BJ (cell line): ENCODE data around the gene CDC25A. TPM values are rescaled to one million over a fixed set of nuclear protein-coding genes. Genes with fewer than 3 reads are reported as not detected.

Experiments
- CTCF ChIA-PET: fragments of 350-600 bp; formaldehyde crosslinking; extraction: SDS; loops from one replicate; lab custom pipeline; 2021; ENCODE audit warnings: antibody characterized with exemption, inconsistent platforms; lab: Yijun Ruan, JAX
- POLR2A ChIA-PET: fragments of 300-600 bp; sonication (Branson Sonifier 250); formaldehyde crosslinking; extraction: SDS; loops from one replicate; lab custom pipeline; 2021; ENCODE audit warnings: antibody characterized with exemption; lab: Charles Lee
- DNase-seq: peaks from one replicate; pipeline ENCODE4 v3.0.0-alpha.2; 2011; ENCODE audit warnings: low read depth
- H3K27me3 ChIP-seq: 2 replicates; pipeline ENCODE4 v1.6.0; 2011; ENCODE audit warnings: low read length; ENCODE audit not compliant: control insufficient read depth, insufficient read depth
- H3K36me3 ChIP-seq: 2 replicates; pipeline ENCODE4 v1.5.1; 2011; ENCODE audit warnings: low read length; ENCODE audit not compliant: control insufficient read depth, insufficient read depth
- H3K4me3 ChIP-seq: 2 replicates; pipeline ENCODE4 v1.5.1; 2011; ENCODE audit warnings: low read depth, mild to moderate bottlenecking, control low read depth, low read length
- CTCF ChIP-seq: IDR thresholded peaks from 2 replicates; pipeline ENCODE4 v1.5.1; 2011; ENCODE audit warnings: low read depth, mild to moderate bottlenecking, control low read depth, inconsistent platforms, low read length, moderate library complexity; ENCODE audit not compliant: insufficient read depth
- polyA plus RNA-seq: library from polyadenylated mRNA; depleted of rRNA; stranded (reverse); fragments of >200 nt; gene quantifications from 2 replicates; pipeline ENCODE4 v1.2.3, GENCODE V29; 2011; rRNA removed
- small RNA-seq: library from RNA; depleted of rRNA; stranded (forward); fragments of <200 nt; gene quantifications from one replicate; pipeline ENCODE3, GENCODE V24; 2012; ENCODE audit warnings: low replicate concordance, low read depth; ENCODE audit not compliant: insufficient read length

CDC25A gene
- polyA plus RNA-seq, 1 experiment: 1.9 TPM

DNA sequence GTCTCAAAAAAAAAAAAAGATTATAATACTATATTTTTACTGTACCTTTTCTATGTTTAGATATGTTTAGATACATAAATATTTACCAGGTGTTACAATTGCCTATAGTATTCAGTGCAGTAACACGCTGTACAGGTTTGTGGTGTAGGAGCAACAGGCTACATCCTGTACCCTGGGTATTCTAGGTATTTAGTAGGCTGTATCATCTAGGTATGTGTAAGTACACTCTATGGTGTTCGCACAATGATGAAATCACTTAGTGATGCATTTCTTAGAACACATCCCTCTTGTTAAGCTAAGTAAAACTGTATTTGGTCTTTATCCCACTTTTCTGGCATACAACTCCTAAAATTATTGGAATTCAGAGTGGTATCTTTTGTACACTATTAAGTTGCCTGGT lies 77.8 kb downstream of the CDC25A start:
- no peak for DNase-seq
- no peak for TF ChIP-seq CTCF
- Histone ChIP-seq H3K36me3 (no peaks in the 10 kb centered on the region), H3K27me3 (no peaks in the 10 kb centered on the region), H3K4me3 (no peak overlapping the region)
- POLR2A ChIA-PET: no interaction called here
- CTCF ChIA-PET: interaction anchor here (0.7 to 1.5 kb wide), 4 partner anchors 9 to 121 kb away, joined by 3 to 6 read pairs (median 3); no protein-coding TSS in a partner anchor

- H3K27me3 ChIP-seq: no peaks in the 10 kb centered on the region
- no peak overlapping the region for H3K4me3 ChIP-seq
- POLR2A ChIA-PET: no interaction called here
- no peak for TF ChIP-seq CTCF
- CTCF ChIA-PET: interaction anchor here (1.4 kb wide), 1 partner anchor 44 kb away, joined by 4 read pairs; no protein-coding TSS in a partner anchor
- no peak for DNase-seq
- H3K36me3 ChIP-seq: no peaks in the 10 kb centered on the region
These were observed 81.0 kb downstream of the CDC25A start for GRCh38 chr3:48107227-48107626.

Small RNA genes lying within 50 kb of the gene (small RNA-seq; reads per million reads assigned to genes)
- gene MIR4443: not detected
- not detected for gene NDUFB1P1
- gene RNU7-128P: not detected
- not detected for gene SNRPFP4

Other genes starting within 250 kb of the CDC25A start
- gene MAP4, start 172.0 kb downstream of the CDC25A start, polyA plus RNA-seq: 202 and 247 TPM in 2 replicates
- gene CAMP, start 35.1 kb upstream of the CDC25A start, polyA plus RNA-seq: not detected in 2 replicates
- 2.5 and 3.3 TPM in 2 replicates for gene ZNF589, start 52.7 kb upstream of the CDC25A start, polyA plus RNA-seq
- 26.5 and 43.6 TPM in 2 replicates for gene NME6, start 113.0 kb upstream of the CDC25A start, polyA plus RNA-seq
- gene SPINK8, start 145.2 kb upstream of the CDC25A start, polyA plus RNA-seq: not detected in 2 replicates
- gene FBXW12, start 183.8 kb upstream of the CDC25A start, polyA plus RNA-seq: not detected in 2 replicates
- 15.4 and 26.3 TPM in 2 replicates for gene PLXNB1, start 241.7 kb upstream of the CDC25A start, polyA plus RNA-seq